GM12865 (cell line): ENCODE measurements around the gene NDUFAB1.
"Not testable (repeated sequence)": the region's sequence is repeated elsewhere in the genome, so short reads cannot be mapped to it uniquely, and the experiment has no call there.

ENCODE experiments used
- DNase-seq: peaks from one replicate; pipeline ENCODE4 v3.0.0; 2010; ENCODE audit warnings: low read depth
- H3K4me3 ChIP-seq: 2 replicates; pipeline ENCODE4 v1.5.1; 2011; ENCODE audit warnings: mild to moderate bottlenecking, low read depth, low read length, control low read depth
- TF ChIP-seq, protein P1 (sequence below): IDR thresholded peaks from 2 replicates; pipeline ENCODE4 v1.5.1; 2011; ENCODE audit warnings: low read length, control low read depth, low read depth, inconsistent platforms; ENCODE audit not compliant: insufficient read depth; ENCODE audit errors: missing control alignments

NDUFAB1 gene

GRCh38 chr16:23595951-23596720, at the start of gene NDUFAB1:
Gene NDUFAB1 (minus strand): TSS chr16:23596316. CDS start chr16:23596290, 26 bp downstream.
- TF ChIP-seq, protein P1, sequence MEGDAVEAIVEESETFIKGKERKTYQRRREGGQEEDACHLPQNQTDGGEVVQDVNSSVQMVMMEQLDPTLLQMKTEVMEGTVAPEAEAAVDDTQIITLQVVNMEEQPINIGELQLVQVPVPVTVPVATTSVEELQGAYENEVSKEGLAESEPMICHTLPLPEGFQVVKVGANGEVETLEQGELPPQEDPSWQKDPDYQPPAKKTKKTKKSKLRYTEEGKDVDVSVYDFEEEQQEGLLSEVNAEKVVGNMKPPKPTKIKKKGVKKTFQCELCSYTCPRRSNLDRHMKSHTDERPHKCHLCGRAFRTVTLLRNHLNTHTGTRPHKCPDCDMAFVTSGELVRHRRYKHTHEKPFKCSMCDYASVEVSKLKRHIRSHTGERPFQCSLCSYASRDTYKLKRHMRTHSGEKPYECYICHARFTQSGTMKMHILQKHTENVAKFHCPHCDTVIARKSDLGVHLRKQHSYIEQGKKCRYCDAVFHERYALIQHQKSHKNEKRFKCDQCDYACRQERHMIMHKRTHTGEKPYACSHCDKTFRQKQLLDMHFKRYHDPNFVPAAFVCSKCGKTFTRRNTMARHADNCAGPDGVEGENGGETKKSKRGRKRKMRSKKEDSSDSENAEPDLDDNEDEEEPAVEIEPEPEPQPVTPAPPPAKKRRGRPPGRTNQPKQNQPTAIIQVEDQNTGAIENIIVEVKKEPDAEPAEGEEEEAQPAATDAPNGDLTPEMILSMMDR, result peak; percentile 97
- peak; percentile 93 for DNase-seq
- H3K4me3 ChIP-seq, result peak within 1 kb of the TSS; percentile 82

GRCh38 chr16:23642246-23642774, 46.2 kb upstream of the NDUFAB1 start:
- TF ChIP-seq, protein P1, result no peak
- peak overlapping the region; percentile 87 for H3K4me3 ChIP-seq
- no peak for DNase-seq

- DNase-seq, result peak; percentile 97
- TF ChIP-seq, protein P1, result no peak
- H3K4me3 ChIP-seq, result peak within 1 kb of the TSS; percentile 87
Observed at GRCh38 chr16:23640931-23641765, 45.0 kb upstream of the NDUFAB1 start, which contains the start of the genes DCTN5 and PALB2. Gene DCTN5 (plus strand): TSS chr16:23641466. CDS start chr16:23641543, 77 bp downstream. Gene PALB2 (minus strand): TSS chr16:23641310. CDS start chr16:23641157, 153 bp downstream.

- H3K4me3 ChIP-seq, result peak overlapping the region; percentile 87
- DNase-seq, result peak; percentile 3
- TF ChIP-seq, protein P1, result no peak
Observed at GRCh38 chr16:23640615-23640930, 44.5 kb upstream of the NDUFAB1 start.

DNA sequence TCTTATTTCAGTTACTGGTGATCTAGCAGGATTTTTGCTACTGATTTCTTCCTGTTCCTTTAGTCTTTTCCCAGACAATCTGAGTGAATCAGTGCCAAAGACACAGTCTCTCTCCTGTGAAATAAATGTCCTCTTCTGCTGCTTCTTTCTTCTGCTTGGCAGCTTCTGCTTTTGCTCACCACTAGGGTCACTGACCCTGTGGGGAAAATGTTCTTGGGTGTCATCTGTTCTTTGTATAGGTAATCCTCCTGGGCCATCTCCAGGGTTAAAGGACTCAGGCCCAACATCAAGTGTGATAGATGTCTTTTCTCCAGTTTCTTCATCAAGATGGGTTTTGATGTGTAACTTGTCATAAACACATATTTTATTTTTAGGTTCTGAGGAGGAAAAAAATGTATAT, 39.8 kb upstream of the NDUFAB1 start:
- no peak overlapping the region for H3K4me3 ChIP-seq
- no peak for DNase-seq
- TF ChIP-seq, protein P1, result no peak

DNA sequence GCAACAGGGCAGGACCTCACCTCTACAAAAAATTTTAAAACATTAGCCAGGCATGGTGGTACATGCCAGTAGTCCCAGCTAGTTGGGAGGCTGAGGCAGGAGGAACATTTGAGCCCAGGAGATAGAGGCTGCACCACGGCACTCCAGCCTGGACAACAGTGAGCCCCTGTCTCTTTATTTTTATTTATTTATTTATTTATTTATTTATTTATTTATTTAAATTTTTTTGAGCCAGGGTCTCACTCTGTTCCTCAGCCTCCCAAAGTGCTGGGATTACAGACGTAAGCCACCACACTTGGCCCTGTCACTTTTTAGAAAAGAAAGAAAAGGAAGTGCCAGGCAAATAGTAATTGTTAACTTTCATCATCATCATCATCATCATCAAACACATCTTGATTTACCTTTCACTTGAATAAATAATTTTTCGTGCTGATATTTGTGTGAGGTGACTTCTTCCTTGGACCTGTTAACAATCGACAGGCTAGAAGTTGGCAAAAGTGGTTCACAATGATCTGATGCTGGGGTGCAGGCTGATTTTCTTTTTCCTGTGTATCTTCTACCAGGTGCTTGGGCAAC, 38.4 kb upstream of the NDUFAB1 start:
- H3K4me3 ChIP-seq, result no peak overlapping the region
- no peak for DNase-seq
- TF ChIP-seq, protein P1, result no peak

- DNase-seq, H3K4me3 ChIP-seq: not testable (repeated sequence)
Observed at GRCh38 chr16:23631874-23632273, 35.8 kb upstream of the NDUFAB1 start.
